GM12874 (cell line): ENCODE measurements around the gene BACH2.

Experiments used
- CTCF ChIP-seq: IDR thresholded peaks from 2 replicates; pipeline ENCODE4 v1.5.1; 2011; ENCODE audit warnings: low read depth, mild to moderate bottlenecking, control low read depth, low read length, moderate library complexity; ENCODE audit not compliant: insufficient read depth

The BACH2 gene

GRCh38 chr6:90256698-90257485 lies 39.8 kb downstream of the BACH2 start:
- TF ChIP-seq CTCF = no peak

GRCh38 chr6:90253631-90254030 lies 43.0 kb downstream of the BACH2 start:
- TF ChIP-seq CTCF = no peak

GRCh38 chr6:90251295-90251992 lies 45.2 kb downstream of the BACH2 start:
- TF ChIP-seq CTCF = no peak

- no peak for TF ChIP-seq CTCF
Measured at GRCh38 chr6:90250405-90250804, 46.2 kb downstream of the BACH2 start.

GRCh38 chr6:90249458-90249857 lies 47.2 kb downstream of the BACH2 start:
- no peak for TF ChIP-seq CTCF

GRCh38 chr6:90249034-90249433 lies 47.6 kb downstream of the BACH2 start:
- no peak for TF ChIP-seq CTCF

- TF ChIP-seq CTCF = no peak
Measured at GRCh38 chr6:90247262-90247661, 49.4 kb downstream of the BACH2 start.
